GM19328 (cell line): Measurements from ENCODE around the gene COPS2.
"Not testable (repeated sequence)": the region's sequence is repeated elsewhere in the genome, so short reads cannot be mapped to it uniquely, and the experiment has no call there.

Experiments used
- ATAC-seq: cut with Tn5 transposase; IDR thresholded peaks from one replicate; pipeline ENCODE4 v1.9.1; 2021; ENCODE audit warnings: mild to moderate bottlenecking, moderate library complexity; ENCODE audit not compliant: unreplicated experiment

COPS2 gene

DNA sequence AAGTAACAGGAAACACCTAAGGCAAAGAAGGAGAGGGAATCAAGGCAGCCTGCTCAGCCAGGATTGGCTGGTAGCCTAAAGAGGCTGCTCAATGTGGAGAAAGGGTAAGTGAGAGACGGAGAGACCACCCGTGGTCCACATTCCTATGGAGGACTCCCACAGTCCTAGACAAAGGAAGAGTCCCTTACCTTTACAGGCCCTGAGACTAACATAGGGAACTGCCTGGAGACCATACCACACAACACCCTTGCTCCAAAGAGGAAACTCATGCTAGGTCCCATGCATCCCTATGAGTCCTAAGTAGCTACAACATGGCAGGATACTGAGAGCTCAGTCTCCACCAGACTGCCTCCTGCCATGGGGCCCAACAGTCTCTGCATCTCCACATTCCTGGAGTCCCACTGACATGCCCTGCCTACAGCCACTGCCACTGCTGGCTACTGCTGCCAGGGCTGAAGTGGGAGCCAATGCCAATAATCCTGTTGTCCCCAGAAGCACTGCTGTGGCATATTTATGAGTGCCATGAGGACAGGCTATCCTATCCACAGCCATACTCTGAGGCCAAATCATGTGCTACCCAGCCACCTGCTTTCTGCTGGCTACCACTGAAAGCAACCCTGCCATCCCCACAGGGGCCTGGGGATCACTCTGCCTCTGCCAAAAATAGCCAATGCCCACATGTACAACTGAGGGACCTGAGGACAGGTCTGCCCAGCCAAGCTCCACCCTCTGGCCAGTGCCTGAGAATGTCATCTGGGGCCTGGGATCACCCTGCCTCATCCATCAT, 45.0 kb downstream of the COPS2 start:
- no peak for ATAC-seq

DNA sequence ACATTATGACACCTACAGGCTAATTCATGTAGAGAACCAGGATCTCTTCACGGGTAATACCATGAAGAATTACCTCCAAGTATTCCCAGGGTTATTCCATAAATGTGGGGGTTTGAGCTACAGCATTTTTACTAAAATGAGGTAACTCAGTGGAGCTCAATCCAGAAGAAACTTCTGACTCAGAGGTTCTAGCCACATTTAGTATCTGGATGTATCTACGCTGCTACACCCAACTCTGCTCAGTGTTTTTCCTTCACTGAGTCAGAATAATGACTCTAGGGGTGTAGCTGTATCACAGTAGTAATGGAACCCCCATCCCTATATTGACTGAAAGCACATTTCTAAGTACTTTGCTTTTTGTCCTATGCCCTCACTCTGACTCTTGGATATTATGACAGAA, 52.4 kb downstream of the COPS2 start:
- ATAC-seq, result no peak

DNA sequence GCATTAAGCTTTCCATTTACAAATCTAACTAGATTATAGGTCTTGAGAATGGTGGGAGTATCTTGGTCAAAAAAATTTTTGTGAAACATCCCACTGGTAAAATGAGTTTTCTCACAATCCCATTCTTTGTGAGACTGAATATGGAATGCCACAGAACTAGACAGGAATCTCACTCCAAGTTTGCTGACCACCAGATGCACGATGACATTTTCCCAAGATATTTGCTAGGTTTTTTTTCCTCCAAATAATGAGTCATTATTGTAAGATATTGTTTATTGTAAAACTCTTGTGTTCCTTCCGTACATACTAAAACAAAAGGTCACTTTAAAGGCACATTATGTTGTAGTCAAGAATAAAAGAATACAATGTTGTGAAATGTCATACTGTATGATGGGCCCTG, 53.9 kb downstream of the COPS2 start:
- ATAC-seq, result no peak

DNA sequence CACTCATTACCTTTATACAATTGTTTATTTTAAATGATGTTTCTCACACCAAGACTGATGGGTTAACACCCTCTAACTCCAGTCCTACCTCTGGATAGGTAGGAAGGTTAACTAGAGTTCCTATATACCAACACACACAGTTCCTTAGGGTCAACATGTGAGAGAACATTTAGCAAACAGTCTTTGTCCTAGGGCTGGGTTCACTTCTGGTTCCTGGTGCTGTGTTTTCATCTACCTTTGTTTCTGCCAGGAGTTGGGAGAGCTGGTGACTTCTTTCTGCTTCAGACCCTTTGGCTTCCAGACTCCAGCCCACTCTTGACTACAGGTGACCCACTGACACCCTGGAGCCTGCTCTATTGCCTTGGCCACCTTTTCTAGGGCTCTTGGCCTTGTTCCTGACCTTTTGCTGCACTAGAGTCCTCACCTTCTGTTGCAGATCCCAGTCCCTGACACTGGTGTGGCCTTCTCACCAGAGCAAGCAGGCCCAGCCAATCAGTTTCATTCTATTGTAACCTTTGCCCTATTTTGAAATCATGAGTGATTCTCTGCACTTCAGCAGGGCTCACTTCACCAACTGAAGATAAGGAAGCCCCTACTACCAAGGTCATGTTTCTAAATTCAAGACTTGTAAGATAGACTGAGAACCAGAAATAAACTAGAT, 59.2 kb downstream of the COPS2 start:
- ATAC-seq, result no peak

DNA sequence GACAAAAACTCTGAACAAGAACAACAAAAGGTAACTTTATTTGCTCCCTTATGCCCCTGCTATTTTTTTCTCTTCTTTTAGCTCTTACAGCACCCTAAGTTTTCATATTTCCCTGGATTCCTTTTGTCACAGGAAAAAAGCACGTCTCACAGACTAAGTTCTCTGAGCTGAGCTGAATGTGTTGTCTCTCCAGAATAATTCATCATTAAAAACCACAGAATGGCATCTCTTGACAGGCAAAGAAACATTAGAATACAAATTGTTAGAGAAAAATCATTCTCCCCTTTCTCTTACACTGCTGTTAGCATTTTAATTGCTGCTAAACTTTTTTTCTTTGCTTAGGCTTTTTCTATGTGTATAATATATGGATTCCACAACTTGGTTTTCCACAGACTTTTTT, 60.5 kb downstream of the COPS2 start:
- ATAC-seq, result no peak

DNA sequence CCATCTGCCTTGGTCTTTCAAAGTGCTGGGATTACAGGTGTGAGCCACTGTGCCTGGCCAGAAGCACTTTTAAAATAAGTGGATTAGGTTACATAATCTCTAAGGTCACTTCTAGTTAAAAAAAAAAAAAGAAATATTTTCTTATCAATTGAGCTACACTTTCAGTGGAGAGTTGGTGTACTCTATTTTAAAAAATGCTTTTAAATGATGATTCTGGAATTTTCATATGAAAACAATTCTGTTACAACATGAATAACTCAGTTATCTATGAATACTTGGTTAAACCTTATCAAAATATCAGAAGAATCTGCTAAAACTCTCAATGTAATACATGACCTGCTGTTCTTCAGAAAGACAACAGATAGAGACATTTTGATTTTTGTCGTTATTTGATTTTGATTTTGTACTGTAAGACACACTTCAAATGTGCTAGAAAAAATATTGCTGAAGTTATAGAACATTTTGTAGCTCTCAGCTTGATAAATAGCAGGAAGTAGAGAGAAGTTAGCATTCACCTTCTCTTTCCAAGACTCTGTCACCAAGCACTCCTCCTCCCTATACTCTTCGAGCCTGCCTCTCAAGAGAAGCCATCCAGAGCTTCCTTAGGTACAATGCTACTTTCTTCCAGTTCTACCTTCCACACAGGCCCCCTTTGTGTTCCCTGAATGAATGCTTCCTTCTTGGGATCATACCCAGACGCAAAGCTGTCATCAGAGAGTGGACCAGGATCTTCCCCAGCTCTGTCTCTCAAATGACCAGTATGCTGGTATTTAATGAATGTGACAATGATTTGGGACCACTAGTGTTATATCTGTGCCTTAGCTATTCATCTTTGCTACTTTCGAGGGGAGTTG, 61.9 kb downstream of the COPS2 start:
- no peak for ATAC-seq

DNA sequence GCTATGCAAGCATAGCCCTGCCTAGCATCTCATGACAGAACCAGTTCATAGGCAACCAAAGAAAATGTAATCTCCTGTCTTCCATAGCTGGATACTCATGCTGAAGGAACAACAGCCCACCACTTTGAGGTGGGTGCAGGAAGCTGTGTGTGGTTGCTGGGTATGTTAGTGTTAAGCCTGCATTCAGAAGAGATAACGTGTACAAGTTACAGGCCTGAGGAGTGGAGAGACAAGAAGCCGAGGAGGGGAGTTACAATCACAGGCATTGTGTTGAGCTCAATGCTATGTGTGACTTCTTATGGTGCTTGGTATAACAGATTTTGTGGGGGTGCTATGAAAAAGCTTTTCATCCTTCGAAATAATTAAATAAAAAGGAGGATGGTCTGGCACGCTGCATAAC, 66.4 kb downstream of the COPS2 start:
- ATAC-seq, result no peak

DNA sequence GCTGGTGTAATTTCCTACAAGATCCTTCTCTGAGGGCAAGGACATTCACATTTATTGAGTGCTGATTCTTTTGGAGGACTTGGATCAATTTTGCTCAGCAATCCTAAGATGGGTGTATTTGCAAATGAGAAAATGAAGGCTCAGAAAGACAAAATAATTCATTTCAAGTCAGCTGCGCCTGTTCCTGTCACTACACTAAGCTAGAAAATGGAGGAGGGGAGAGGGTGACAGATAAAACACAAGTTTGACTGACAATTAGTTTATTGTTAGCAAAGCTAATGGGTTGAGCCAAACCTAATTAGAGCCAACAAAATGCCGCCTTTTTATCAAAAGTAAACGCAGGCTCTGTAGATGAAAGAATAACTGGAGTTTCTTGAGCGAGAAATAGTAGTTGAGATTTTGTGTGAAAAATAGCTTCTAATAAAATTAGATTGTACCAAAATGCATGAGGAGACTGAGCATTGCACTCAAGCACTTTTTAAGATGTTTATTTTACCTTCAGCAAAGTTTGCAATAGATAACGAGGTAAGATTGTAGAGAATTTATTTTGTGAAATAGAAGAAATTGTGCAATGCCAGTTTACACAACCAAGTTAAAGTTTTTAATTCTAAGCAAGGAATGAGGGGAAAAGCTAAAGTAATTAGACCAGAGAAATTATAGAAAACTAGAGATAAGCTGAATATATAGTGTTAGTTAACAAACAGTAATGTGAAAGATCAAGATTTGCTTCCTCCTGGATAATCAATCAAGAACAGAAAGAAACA, 69.5 kb downstream of the COPS2 start:
- no peak for ATAC-seq

DNA sequence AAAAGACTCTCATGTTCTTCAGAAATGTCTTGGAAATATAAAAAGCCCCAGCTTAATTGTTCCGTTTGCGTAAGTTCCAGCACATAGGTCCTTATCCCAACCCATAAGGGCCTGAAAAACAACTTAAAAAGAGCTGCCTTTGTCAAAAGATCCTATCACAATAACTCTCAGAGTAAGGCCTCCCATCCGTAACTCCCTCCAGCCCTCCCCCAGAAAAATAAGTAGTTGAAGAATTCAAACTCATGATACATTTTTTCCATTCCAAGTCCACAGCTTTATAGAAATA, 71.2 kb downstream of the COPS2 start:
- no peak for ATAC-seq

DNA sequence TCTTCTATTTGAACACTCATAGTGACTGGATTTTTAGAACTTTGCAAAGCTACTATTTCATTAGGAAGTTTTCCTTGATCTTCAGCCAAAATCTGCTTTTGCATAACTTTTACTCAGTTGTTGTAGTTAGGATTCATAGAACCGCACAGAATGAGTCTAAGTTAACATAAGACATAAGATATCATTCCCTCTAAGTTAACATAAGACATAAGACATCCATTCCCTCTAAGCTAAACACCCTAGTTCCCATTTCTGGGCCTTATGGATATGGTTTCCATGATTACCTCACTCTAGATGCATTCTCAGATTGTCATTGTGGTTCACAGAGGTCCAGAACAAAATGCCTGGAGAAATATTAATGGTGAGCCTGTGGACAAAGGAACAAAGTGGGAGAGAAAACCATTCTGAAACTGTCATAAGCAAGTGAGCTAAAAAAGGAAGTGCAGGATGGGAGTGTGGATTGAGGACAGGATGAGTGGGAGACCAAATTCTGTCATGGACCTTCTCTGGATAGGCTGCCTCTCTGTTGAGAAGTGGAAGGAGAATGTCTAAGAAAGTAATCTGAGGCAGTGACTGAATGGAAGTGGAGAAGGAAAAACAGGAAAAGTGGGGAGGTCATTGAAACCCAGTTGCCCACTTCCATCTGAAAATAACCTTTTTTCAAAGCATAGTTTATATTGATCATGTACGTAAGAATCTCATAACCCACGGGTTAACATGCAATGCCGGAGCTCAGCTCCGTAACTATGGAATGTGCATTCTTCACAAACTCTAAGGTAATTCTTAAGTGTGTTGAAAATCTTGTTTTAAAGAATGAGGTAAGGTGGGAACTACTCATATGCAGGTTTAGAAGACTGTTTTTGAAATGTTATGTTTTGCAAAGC, 71.8 kb downstream of the COPS2 start:
- no peak for ATAC-seq

DNA sequence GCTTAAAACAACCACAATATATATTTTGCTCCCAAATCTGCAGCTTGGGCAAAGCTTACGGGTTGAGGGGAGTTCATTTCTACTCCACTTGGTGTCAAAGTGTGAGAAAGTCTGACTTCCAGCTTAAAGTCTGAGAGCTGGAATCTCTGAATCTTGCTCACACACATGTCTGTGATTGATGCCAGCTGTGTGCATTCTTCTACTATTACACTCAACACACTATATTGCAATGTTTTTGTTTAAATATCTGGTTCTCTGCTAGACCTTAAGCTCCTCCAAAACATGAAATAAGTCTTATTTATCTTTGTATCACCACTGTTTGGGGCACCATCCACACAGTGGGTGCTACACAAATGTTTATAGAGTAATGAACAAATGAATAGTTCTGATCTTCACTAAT, 72.4 kb downstream of the COPS2 start:
- no peak for ATAC-seq

DNA sequence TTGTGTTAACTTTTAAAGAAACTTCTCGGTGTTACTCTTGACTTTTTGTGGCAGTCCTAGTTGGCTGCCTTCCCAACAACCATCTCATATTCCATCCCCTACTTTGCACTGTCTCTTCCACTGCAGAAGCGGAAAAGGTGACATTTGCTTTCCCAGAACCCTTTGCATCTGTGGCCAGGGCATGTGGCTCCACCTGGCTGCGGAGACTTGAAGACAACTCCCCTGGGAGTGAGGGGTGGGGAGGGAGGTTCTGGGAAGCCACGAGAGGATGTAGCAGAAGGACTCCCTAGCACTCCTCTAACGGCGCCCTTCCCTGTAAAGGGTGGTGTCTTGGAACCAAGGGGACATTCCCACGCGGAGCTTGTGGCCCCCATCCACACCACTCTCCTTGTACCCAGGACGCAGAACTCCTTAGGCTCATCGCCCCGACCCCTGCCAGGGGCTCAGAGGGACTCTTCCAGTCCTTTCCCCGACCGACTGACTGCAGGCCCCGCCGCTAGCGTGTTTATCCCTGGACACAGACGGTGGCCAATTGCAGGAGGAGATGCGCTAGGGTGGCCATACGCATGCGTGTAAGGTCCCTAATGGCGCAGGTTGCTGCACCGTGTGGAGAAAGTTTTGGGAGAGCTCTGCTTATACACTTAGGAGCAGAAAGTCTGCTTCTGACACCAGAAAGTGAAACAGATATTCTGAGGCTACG, 75.9 kb downstream of the COPS2 start:
- ATAC-seq, result no peak

DNA sequence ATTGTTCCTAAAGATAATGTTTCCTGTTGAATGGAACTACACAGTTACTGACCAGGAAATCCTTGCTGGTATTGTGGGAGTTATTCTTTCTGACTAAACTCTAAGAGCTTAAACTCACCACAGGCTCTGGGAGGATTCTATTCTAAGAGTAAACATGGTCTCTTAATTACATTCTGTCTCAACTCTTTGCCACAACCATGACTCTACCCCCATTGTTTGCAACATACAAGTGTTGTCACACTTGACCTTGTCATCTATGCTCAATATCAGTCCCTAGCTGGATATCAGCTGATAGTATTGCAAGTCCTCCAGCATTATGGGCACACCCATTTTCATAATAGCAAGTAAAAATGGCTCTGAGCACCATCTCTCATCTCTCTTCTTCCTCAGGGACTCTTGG, 79.5 kb downstream of the COPS2 start:
- no peak for ATAC-seq

DNA sequence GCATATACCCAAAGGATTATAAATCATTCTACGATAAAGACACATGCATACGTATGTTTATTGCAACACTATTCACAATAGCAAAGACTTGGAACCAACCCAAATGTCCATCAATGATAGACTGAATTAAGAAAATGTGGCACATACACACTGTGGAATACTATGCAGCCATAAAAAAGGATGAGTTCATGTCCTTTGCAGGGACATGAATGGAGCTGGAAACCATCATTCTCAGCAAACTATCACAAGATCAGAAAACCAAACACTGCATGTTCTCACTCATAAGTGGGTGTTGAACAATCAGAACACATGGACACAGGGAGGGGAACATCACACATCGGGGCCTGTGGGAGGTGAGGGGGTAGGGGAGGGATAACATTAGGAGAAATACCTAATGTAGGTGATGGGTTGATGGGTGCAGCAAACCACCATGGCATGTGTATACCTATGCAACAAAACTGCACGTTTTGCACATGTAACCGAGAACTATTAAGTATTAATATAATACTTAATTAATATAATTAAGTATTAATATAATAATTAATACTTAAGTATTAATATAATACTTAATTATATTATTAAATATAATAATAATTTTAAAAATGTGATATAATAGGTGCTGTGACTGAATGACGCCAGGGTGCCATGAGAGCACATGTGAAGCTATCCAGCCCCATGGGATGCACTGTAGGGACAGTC, 80.7 kb downstream of the COPS2 start:
- not testable (repeated sequence) for ATAC-seq
